Amniotic stem cell (primary cell): Measurements from ENCODE around the gene PRKACB.

ENCODE experiments used
- DNase-seq: peaks from one replicate; lab custom pipeline; 2025; lab: John Stamatoyannopoulos, UW

PRKACB gene

DNA sequence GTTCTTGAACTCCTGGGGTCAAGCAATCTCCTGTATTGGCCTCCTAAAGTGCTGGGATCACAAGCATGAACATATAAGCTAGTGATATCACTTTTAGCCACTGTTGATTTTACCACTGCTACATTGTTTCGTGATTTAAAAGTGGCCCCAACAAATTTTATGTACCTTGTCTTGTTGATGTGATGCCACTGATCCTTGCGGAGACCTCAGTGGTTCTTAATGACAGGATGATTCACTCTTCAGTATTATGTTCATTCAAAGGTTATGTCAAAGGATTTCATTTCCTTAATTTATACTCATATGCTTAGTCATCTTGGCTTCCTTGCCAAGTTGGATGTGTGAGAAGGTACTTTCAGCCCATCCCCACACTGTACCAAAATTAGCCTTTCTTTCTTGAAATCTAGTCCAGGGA is 12.1 kb downstream of the PRKACB start:
- peak; percentile 34 for DNase-seq

DNA sequence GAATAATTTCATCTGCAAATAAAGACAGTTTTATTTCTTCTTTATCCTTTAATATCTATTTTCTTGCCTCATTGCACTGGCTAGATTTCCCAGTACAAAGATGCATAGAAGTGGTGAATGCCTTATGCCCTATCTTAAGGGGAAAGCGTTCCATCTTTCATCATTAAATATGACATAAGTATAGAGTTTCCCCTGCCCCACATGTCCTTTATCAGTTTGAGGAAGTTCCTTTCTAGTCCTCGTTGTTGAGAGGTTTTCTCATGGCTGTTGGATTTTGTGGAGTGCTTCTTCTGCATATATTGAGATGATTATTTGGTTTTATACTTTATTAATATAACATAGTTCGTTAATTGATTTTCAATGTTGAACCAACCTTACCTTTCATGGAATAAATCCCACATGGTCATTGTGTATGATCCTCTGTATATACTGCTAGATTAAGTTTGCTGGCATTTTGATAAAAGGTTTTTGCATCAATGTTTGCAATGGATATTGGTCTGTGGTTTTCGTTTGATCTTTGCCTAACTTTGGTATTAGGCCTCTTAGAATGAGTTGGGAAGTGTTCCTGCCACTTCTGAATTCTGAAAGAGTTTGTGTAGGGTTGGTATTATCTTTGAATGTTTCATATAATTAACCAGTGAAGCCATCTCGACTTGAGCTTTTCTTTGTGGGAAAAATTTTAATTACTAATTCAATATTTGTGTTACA is 15.6 kb downstream of the PRKACB start:
- no peak for DNase-seq

DNA sequence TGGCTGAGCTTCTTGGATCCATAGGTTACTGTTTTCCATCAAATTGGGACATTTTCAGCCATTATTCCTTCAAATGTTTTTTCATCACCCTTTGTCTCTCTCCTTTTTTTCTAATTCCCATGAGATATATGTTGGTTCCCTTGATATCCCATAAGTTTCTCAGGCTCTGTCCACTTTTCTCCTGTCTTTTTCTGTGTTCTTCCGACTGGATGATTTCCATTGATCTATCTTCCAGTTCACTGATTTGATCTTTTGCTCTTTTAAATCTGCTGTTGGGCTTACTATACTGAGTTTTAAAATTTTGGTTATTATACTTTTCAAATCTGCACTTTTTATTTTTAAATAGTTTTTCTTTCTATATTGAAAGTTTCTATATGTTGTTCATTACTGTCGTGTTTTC is 18.2 kb downstream of the PRKACB start:
- no peak for DNase-seq

DNA sequence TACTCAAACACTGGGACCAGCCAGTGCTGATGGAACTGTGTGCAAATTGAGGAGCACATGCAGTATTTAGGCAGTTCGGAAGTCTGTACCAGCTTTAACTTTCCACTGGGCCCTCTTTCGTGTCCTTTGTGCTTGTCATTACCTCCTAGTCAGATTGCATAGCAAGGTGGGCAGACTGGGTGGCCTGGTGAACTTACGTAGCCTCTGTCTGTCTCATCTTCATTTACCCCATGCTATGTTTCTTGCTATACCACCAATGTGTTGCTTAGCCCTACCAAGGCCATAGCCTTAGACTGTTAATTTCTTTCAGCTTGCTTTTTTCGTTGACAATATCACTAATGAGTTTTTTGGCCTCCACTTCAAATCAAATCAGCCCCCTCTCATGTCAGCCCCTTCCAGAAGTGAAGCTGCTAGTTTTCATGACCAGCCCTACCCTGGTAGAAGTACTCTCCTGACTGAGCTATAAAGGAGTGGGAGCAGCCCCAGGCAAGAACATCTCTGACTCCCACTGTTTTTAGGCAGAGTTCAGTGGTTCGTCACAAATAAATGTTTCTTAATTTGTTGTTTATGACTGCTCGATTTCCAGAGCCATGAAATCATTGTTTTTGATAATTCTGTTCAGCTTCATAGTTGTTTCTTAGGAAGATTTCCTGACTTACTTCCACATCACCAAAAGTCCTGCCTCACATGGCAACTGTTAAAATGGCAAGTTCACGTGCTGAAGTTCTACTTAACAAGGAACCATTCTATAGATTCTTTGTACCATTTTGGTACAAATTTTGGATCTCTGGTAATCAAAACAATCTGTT is 19.3 kb downstream of the PRKACB start:
- DNase-seq, result no peak

DNA sequence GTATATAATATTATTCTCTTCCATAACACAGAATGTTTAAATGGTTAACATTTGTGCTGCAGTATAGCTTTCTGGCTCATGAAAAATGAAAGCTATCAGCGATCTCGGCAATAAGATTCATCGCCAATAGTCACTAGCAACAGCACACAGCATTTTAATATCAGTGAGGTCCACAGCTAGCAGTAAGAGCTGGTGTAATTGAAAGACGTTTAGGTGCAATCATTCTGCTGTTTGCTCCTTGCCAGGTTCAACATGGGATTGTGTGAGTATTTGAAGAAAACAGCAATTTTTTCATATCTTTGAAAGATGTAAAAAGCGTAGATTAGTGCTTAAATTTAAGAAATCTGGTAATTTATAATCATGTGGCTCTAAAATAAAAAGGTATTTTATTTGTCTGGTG is 20.1 kb downstream of the PRKACB start:
- DNase-seq, result no peak

DNA sequence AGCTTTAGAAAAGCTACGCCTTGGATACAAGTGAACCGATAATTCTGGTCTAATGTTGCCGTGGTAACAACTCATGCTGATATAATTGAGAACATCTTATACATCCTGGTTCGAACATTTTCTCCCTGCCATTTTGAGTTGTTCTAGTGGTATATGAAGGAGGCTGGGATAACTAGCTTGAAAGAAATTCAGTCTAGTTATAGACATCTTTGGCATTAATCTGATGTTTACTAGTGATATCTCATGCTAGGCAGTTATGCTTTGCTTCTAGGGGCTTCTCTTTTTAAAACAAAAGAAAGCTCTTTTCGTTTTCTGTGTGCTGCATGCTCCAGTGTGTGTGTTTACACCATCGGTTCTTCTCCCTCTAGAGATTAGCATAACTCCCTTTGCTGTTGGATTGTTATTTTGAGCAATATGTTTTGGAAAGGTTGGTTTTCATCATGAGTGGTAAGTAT is 20.5 kb downstream of the PRKACB start:
- DNase-seq, result no peak

DNA sequence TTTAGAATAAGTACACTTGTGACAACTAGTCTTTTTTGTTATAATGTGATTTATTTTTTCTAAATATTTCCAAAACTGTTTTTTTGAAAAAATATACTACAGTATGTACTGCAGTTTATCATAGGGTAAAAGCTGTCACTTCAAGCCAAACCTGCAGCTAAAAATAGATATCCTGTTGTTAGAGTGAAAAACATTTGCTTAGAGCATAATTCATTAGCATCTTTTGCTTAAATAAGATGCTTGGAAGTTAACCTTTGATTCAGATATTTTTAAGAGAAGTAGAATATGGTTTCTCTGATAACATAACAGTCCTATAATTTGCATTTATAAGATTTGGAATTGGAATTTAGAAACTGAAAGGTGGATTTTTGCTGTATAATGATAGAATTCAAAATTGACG is 21.5 kb downstream of the PRKACB start:
- no peak for DNase-seq

DNA sequence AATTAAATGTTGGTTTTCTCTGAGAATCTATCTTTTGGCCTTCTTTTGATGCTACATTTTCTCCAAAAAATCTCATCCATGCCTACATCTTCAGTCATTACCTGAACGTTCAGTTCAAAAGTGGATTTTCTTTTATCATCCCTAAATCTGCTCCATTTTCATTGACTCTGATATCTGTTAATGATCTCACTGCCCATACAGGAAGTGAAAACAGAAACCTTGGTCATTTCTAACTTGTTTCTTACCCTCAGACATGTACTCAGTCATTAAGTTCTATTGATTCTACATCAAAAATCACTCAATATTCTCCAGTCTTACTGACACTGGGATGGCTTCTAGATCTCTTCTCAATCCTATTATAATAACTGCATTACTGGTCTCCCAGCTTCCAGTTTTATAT is 22.7 kb downstream of the PRKACB start:
- no peak for DNase-seq

DNA sequence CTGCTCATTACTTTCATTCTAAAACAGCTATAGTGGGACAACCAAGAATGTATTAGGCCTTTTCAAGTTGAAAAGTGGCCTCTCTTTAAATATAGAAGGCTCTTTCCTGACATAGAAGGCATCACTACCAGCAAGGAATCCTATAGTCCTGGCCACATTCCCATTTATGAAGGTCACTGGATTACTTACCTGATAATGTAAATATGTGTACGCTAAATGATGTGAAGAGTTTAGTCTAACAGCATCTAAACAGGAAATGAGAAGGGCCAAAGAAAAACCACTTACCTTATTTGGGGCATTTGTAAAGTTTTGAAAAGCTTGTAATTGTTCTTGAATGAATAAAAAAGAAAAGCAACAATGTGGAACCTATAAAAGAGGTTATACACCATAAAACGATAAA is 24.7 kb downstream of the PRKACB start:
- DNase-seq, result no peak

DNA sequence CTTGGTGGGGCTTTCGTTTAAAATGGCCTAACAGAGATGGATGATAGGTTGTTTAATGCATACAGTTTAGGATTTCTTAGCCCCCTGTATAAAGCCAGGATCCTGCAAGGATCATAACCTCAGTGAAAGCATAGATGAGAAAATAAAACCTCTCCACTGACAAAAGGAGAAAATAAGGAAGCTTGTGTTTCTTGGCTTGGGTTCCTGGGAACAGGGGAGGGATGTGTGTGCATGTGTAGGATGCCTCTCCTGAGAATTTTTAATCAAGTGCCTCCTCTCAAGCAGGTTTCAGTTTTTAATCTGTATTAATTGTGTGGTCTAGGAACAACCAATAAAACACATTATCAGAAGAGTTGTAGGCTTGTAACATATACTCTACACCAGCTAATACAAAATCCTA is 26.1 kb downstream of the PRKACB start:
- DNase-seq, result no peak

DNA sequence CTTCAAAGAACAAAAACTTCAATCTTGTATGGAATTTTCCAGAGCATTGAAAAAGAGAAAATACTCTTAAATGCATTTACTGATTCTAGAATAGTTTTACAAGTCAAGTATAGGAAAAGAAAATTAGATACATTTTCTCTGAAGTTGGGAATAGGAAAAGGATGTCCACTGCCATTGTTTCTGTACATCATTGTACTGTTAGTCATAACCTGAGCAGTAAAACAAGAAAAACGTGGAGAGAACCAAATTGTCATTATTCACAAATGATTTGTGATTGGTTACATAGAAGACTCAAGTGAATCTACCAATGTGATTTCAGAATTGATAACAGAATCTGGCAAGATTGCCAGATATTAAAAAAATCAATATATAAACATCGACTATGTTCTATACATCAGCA is 27.4 kb downstream of the PRKACB start:
- no peak for DNase-seq

DNA sequence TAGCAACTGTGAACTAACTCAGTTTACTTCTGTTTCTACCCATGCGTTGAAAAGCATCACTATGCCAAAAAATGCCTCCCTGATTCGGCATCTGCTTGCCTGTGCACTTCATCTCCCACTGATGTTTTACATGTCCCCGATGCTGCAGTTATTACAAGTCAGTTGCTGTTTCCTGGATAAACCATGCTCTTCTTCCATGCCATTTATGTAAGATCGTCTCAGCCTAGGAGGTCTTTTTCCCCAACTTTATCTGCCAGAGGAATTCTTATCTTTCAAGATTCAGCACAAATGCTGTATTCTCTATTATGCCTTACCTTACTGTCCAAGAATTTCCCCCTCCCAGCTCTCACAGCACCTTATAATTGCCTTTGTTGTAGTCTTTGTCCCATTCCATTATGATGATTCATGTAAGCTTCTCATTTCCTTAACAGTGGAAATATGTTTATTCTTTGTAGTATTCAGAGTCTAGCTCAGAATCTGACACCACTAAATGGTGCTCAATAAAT is 30.0 kb downstream of the PRKACB start:
- no peak for DNase-seq

DNA sequence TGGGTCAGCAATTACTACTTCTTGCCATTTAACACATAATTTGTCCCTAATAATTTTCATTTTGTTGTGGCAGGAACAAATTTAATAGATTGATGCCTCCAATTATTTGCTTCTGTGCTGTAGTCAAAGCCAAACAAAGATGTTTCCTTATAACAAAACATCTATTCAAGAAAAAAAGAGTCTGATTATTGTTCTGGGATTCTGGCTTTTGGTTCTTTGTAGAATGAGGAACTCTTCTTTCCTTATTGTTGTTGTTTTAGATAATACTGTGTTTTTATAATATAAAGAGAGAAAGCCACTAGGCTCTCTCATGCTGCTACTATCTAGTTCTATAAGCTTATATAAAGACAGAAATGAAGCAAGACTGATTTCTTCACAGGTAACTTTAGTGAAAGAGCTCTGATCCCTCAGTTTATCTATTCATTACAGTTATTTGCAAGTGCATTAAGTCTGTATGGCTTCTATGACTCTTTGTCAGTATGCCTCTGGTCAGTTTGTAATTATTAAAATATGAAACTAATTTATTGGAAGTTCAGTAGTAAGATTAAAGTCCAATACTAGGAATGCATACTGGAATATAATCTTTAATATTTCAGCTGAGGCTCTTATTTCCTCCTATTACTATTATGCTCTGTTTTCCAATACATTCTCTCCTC is 37.4 kb downstream of the PRKACB start:
- no peak for DNase-seq

DNA sequence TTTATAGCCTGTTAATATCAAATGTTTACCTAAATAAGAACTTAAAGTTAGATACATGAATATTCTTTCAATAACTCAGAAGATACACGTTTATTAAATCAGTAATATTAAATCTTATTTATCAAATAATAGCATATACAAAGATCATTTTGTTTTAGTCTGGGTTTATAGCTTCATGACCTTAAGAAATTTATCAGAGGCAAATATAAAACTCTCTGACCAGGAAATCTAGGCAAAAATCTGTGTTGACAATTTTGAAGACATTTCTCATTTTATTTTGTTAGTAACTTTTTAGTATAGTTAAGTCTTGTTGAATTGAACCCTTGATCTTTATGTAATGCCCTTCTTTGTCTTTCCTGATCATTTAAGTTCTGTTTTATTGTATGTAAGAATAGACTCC is 46.4 kb downstream of the PRKACB start:
- DNase-seq, result no peak

DNA sequence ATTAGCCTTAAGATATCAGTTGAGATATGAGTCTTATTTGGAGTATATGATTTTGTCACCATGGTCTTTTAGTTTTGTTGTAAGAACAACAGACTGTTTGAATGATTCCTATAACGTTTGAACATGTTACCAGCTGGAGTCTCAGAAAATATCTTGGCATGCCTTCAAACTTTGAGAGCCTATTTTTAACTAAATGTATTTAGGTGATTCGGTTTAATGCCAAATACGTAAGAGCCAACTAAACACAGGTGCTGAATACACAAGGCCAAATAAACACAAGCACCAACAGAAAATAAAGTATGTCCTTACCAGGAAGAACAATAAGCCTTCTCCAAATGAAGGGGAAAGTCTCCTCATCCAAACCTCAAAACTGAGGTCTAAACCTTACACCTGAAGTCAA is 48.6 kb downstream of the PRKACB start:
- no peak for DNase-seq

DNA sequence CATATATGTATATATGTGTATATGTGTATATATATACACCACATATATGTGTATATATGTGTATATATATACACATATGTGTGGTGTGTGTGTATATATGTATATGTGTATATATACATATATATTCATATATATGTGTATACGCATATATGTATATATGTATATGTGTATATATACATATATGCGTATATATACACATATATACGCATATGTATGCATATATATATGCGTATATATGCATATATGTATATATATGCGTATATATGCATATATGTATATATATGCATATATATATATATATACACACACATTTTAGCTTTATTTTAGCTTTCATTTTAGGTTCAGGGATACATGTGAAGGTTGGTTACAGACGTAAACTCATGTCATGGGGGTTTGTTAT is 54.8 kb downstream of the PRKACB start:
- no peak for DNase-seq

DNA sequence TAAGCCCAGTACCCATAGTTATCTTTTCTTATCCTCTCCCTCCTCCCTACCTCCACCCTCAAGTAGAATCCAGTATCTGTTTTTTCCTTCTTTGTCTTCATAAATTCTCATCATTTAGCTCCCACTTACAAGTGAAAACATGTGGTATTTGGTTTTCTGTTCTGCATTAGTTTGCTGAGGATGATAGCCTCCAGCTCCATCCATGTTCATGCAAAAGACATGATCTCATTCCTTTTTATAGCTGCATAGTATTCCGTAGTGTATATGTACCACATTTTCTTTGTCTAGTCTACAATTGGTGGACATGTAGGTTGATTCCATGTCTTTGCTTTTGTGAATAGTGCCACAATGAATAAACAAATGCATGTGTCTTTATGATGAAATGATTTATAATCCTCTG is 55.2 kb downstream of the PRKACB start:
- no peak for DNase-seq

DNA sequence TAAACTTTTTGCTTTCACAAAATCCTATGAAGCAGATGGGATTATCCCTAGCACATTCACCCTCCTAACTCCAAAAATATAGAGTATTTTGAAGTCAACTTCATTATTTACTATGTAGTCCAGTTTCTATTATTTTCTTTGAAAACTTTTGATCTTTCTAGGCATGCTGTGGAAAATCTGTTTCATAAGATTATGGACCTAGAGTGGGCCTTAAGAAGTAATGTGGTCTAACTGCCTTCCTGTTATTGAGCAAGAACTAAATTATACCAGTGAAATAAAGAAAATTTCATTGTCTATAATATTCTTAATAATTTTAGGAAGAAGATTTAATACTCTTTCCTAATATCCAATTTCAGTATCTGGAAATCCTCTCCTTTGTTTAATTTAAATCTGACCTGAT is 58.1 kb downstream of the PRKACB start:
- DNase-seq, result no peak

DNA sequence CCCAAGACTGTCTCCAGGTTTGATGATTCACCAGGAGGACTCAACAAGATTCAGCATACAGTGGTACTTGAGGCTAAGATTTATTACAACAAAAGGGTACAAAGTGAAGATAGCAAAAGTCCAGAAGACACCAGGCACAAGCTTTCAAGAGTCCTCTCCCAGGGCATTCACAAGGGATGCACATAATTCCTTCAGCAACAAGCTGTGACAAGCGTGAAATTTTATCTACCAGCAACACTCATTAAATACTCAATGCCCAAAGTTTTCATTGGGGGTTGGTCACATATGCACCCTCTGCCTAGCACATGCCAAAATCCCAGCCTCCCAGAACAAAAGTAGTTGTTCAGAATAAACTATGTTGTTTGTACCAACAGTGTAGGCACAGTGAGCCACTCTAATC is 62.3 kb downstream of the PRKACB start:
- DNase-seq, result no peak

DNA sequence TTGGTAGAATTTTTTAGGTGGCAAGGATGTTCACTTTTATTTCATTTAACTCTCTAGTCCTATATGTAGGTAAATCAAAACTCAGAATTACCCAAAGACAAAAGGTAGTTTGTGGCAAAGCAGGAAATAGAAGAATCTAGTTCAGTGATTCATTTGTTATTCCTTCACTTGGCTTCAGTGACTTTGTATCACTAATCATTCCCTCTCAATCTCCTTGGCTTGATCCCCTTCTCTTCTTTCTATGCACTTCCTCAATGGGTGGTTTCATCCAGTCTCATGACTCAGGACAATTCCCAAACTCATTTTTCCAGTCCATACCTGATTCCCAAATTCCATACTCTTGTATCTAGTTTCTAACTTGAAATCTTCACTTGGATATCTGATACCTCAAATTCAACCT is 64.9 kb downstream of the PRKACB start:
- no peak for DNase-seq

DNA sequence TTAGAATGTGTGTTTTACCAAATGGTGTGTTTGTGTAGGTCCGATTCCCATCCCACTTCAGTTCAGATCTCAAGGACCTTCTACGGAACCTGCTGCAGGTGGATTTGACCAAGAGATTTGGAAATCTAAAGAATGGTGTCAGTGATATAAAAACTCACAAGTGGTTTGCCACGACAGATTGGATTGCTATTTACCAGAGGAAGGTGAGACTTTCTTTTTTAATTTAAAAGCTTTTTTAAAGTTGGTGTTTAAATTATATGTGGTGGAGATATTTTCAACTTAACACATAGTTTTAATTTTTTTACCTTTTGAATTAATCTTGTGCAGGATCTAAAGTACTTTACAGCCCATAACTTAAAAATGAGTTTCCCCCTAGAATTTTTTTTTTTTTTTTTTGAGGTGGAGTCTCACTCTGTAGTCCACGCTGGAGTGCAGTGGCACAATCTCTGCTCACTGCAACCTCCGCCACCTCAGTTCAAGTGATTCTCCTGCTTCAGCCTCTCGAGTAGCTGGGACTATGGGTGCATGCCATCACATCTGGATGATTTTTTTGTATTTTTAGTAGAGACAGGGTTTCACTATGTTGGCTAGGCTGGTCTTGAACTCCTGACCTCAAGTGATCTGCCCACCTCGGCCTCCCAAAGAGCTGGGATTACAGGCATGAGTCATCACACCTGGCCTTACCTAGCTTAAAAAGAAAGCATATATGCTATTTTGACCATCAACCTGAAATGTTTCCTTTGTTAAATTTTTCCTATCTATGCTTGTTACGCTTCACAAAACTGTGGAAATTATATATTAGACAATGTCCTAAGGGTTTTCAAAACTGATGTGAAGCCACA is 70.3 kb downstream of the PRKACB start:
- DNase-seq, result no peak

DNA sequence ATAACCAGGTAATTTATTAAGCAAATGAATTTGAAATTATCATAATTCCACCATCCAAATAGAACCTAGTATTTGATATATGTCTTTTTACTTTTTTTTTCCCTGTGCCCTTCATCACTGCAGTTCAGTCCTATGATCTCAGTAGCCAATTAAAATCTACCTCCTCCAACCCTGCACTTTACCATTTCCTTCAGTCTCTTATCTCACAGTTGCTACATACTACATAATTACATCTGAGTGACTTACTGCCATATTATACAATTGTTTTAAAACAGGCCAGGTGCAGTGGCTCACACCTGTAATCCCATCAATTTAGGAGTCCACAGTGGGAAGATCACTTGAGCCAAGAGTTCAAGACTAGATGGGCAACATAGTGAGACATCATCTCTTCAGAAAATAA is 73.2 kb downstream of the PRKACB start:
- no peak for DNase-seq
